PC-9 (cell line): ENCODE results near the gene FAM229A.

Experiments
- CTCF ChIP-seq: fragments of 200-600 bp; sonication (generic); conservative IDR thresholded peaks from 2 replicates; pipeline ENCODE4 v1.6.1; 2017; ENCODE audit warnings: mixed run types, antibody characterized with exemption, mild to moderate bottlenecking, moderate library complexity
- EZH2 ChIP-seq: fragments of 200-600 bp; sonication (generic); IDR thresholded peaks from 2 replicates; pipeline ENCODE4 v1.8.0; 2017; ENCODE audit warnings: antibody characterized with exemption, low read depth

- TF ChIP-seq CTCF (no peak), EZH2 (no peak)
These were observed 26.8 kb downstream of the FAM229A start for GRCh38 chr1:32335535-32335789.
